ENCODE measurements around the gene SERF2.

DNA sequence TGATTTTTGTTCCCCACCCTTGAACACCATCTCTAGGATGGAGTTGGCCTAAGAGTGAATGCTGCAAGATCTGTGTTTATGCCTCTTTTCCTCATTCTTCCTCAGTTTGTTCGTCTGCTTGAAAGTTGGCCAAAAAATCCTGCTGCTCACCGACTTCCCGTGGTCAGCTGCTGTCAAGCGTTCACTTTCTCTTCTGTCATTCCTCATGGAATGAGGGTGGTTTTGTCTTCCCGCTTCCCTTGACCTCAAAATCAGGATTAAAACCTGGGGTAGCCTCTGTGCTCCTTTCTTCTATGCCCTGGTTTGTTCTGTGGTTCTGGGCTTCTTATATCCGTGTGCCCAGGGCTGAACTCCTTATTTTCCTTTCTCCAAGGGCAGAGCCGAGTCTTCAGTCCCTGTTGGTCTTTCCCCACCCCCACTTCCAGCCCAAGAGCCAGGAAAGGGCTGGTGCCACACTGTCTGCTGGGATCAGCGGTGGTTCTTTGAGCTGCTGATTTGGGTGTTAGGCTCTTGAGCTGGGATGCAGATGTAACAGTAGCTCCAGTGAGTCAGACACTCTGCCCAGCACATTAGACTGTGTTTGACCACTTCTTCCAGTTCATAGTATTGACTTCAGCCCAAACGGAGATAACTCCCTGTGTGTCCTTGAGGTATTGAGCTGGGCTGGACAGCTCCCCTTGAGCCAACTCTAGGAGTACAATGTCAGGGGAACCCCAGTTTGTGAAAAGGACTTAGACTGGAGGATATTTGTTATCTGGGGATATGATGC lies 2.3 kb downstream of the SERF2 start:
- TF ChIP-seq, protein P1, sequence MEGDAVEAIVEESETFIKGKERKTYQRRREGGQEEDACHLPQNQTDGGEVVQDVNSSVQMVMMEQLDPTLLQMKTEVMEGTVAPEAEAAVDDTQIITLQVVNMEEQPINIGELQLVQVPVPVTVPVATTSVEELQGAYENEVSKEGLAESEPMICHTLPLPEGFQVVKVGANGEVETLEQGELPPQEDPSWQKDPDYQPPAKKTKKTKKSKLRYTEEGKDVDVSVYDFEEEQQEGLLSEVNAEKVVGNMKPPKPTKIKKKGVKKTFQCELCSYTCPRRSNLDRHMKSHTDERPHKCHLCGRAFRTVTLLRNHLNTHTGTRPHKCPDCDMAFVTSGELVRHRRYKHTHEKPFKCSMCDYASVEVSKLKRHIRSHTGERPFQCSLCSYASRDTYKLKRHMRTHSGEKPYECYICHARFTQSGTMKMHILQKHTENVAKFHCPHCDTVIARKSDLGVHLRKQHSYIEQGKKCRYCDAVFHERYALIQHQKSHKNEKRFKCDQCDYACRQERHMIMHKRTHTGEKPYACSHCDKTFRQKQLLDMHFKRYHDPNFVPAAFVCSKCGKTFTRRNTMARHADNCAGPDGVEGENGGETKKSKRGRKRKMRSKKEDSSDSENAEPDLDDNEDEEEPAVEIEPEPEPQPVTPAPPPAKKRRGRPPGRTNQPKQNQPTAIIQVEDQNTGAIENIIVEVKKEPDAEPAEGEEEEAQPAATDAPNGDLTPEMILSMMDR (IDR thresholded peaks at IDR 0.05 in 8 of 11, conservative IDR thresholded peaks at IDR 0.05 in 3 of 11): no peak
- TF ChIP-seq POLR2A (IDR thresholded peaks at IDR 0.05) (no peak), POLR2AphosphoS5 (IDR thresholded peaks at IDR 0.05) (no peak)

Measured in spleen (tissue), 7 donors.